Naive thymus-derived CD4-positive, alpha-beta T cell (primary cell): ENCODE results near the gene PAGR1. TPM values are rescaled to one million over a fixed set of nuclear protein-coding genes. Genes with fewer than 3 reads are reported as not detected.
A peak's percentile ranks its signal among the peaks of the same experiment; 100 is the strongest.
"Not testable (repeated sequence)": the region's sequence is repeated elsewhere in the genome, so short reads cannot be mapped to it uniquely, and the experiment has no call there.

Source experiments
- ATAC-seq: fragments of 150-1000 bp; cut with Tn5 transposase; 2 replicates; pipeline ENCODE4 v1.10.0; 2021; ENCODE audit warnings: mild to moderate bottlenecking, moderate library complexity
- CTCF ChIA-PET: fragments of 350-600 bp; sonication (Branson Sonifier 250); formaldehyde crosslinking; loops from one replicate; lab custom pipeline; 2021; ENCODE audit warnings: antibody characterized with exemption; lab: Charles Lee
- POLR2A ChIA-PET: fragments of 350-600 bp; sonication (Branson Sonifier 250); formaldehyde crosslinking; loops from one replicate; lab custom pipeline; 2021; ENCODE audit warnings: antibody characterized with exemption, inconsistent platforms; lab: Charles Lee
- DNase-seq, 9 donors: peaks; one replicate each; pipeline versions ENCODE4 v3.0.0 to v3.0.0-alpha.2; 2020 to 2022; ENCODE audit warnings: mixed read lengths in 1 of 9
- H3K27ac ChIP-seq: one replicate; pipeline ENCODE4 v1.7.0; 2013; ENCODE audit warnings: mild to moderate bottlenecking, low read depth, low read length, moderate library complexity
- H3K27me3 ChIP-seq, 2 donors: one replicate each; pipeline ENCODE4 v1.7.0; 2013; ENCODE audit warnings: low read length in 2 of 2, mild to moderate bottlenecking in 2 of 2, moderate library complexity in 2 of 2; ENCODE audit not compliant: control insufficient read depth in 2 of 2, insufficient read depth in 2 of 2
- H3K36me3 ChIP-seq, 3 experiments: 1 replicate in 2 of 3; 2 replicates in 1 of 3; pipeline ENCODE4 v1.7.0; 2013; ENCODE audit warnings: low read length in 3 of 3, mild to moderate bottlenecking in 3 of 3, moderate library complexity in 1 of 3; ENCODE audit not compliant: insufficient read depth in 3 of 3, control insufficient read depth in 2 of 3
- H3K4me1 ChIP-seq, 2 donors: one replicate each; pipeline ENCODE4 v1.7.0; 2013; ENCODE audit warnings: low read length in 2 of 2, mild to moderate bottlenecking in 2 of 2, moderate library complexity in 1 of 2; ENCODE audit not compliant: control insufficient read depth in 2 of 2, insufficient read depth in 2 of 2
- H3K4me3 ChIP-seq: 2 replicates; pipeline ENCODE4 v1.7.0; 2013; ENCODE audit warnings: mild to moderate bottlenecking, low read length
- H3K9me3 ChIP-seq, 3 experiments: 1 replicate in 2 of 3; 2 replicates in 1 of 3; pipeline ENCODE4 v1.7.0; 2013; ENCODE audit warnings: low read length in 3 of 3; ENCODE audit not compliant: control insufficient read depth in 2 of 3
- H3K27ac Mint-ChIP-seq, 9 donors: one replicate each; pipeline ENCODE4 v1.8.0; 2020 to 2022; ENCODE audit warnings: mixed read lengths in 9 of 9, mild to moderate bottlenecking in 8 of 9, moderate library complexity in 5 of 9, inconsistent platforms in 2 of 9
- H3K27me3 Mint-ChIP-seq, 5 donors: one replicate each; pipeline ENCODE4 v1.8.0; 2021 to 2022; ENCODE audit warnings: mixed read lengths in 5 of 5, mild to moderate bottlenecking in 1 of 5
- H3K36me3 Mint-ChIP-seq, 5 donors: one replicate each; pipeline ENCODE4 v1.8.0; 2020 to 2022; ENCODE audit warnings: mixed read lengths in 5 of 5, mild to moderate bottlenecking in 3 of 5, inconsistent platforms in 1 of 5
- H3K4me1 Mint-ChIP-seq, 7 donors: one replicate each; pipeline ENCODE4 v1.8.0; 2020 to 2022; ENCODE audit warnings: mixed read lengths in 7 of 7, mild to moderate bottlenecking in 3 of 7, inconsistent platforms in 1 of 7
- H3K4me3 Mint-ChIP-seq, 10 donors: one replicate each; pipeline ENCODE4 v1.8.0; 2020 to 2022; ENCODE audit warnings: mild to moderate bottlenecking in 10 of 10, mixed read lengths in 10 of 10, moderate library complexity in 6 of 10, inconsistent platforms in 2 of 10
- H3K9me3 Mint-ChIP-seq, 11 donors: one replicate each; pipeline ENCODE4 v1.8.0; 2020 to 2022; ENCODE audit warnings: mixed read lengths in 11 of 11, mild to moderate bottlenecking in 4 of 11, inconsistent platforms in 1 of 11, moderate library complexity in 1 of 11
- intact Hi-C, 2 donors: fragments of 100-400 bp; cut with micrococcal nuclease; formaldehyde crosslinking; loops; one replicate each; pipeline ENCODE4 v1.15.1; 2023
- polyA plus RNA-seq, 2 donors: library from polyadenylated mRNA; unstranded; fragments of 300-500 nt; fragmentation: Illumina TruSeq; gene quantifications; one replicate each; pipeline ENCODE4 v1.2.3, GENCODE V29; 2021
- total RNA-seq, 6 experiments: library from RNA in 5 of 6; stranded (reverse) in 5 of 6; gene quantifications; 1 replicate in 5 of 6; 2 replicates in 1 of 6; pipeline ENCODE4 v1.2.3 and lab custom pipeline; 2021 to 2026

Gene PAGR1
- total and polyA plus RNA-seq, 7 experiments from 2014 or later, result 17.5 to 62.6 (median 37.2) TPM

GRCh38 chr16:29783094-29783953 is 32.6 kb upstream of the PAGR1 start:
- intact Hi-C loops, H3K4me3 Mint-ChIP-seq, H3K9me3 Mint-ChIP-seq: not testable (repeated sequence)

GRCh38 chr16:29784157-29784556 is 31.8 kb upstream of the PAGR1 start:
- intact Hi-C loops, result no loop called here
- H3K4me3 Mint-ChIP-seq, result peak overlapping the region in 4 of 10 donors; percentile 4 to 41 (median 17)
- ATAC-seq (peak; percentile 65), DNase-seq (peak in 6 of 9 donors; percentile 27 to 56 (median 46))
- Histone ChIP-seq H3K4me1 (peaks cover 8 to 9% of the 10 kb centered on the region in 2 donors), H3K9me3 (no peaks in the 10 kb centered on the region), H3K27ac (peak overlapping the region; percentile 44), H3K27me3 (no peaks in the 10 kb centered on the region), H3K4me3 (no peak overlapping the region), H3K36me3 (no peaks in the 10 kb centered on the region)
- POLR2A ChIA-PET, result interaction anchor here (0.6 to 4.3 kb wide), 13 partner anchors 19 to 83 kb away, joined by 3 to 40 read pairs (median 5); partner anchors contain the start of genes C16orf54 and PAGR1
- peaks cover 0 to 9% (median 0%) of the 10 kb centered on the region in 5 donors for H3K27me3 Mint-ChIP-seq
- H3K4me1 Mint-ChIP-seq, result peaks cover 12 to 40% (median 26%) of the 10 kb centered on the region in 7 donors
- peak overlapping the region in 8 of 9 donors; percentile 33 to 95 (median 70) for H3K27ac Mint-ChIP-seq
- CTCF ChIA-PET, result interaction anchor here (1.0 to 3.4 kb wide), 8 partner anchors 16 to 85 kb away, joined by 3 to 22 read pairs (median 6); no protein-coding TSS in a partner anchor
- H3K9me3 Mint-ChIP-seq, result peaks cover 0 to 4% (median 0%) of the 10 kb centered on the region in 11 donors
- H3K36me3 Mint-ChIP-seq, result no peaks in the 10 kb centered on the region

More at GRCh38 chr16:29783094-29783953, 32.6 kb upstream of the PAGR1 start:
- POLR2A ChIA-PET, result interaction anchor here (1.7 to 4.3 kb wide), 2 partner anchors 33 to 39 kb away, joined by 4 to 40 read pairs; partner anchors contain the start of genes C16orf54 and PAGR1
- not testable (repeated sequence) for H3K4me3 ChIP-seq, H3K9me3 ChIP-seq, DNase-seq, H3K27ac ChIP-seq, H3K27me3 ChIP-seq, H3K36me3 ChIP-seq, ATAC-seq, H3K36me3 Mint-ChIP-seq, H3K4me1 ChIP-seq
- peaks cover 17 to 36% (median 22%) of the 10 kb centered on the region in 7 donors for H3K4me1 Mint-ChIP-seq
- peaks cover 0 to 15% (median 0%) of the 10 kb centered on the region in 5 donors for H3K27me3 Mint-ChIP-seq
- CTCF ChIA-PET, result interaction anchor here (1.2 kb wide), 1 partner anchor 83 kb away, joined by 3 read pairs; no protein-coding TSS in a partner anchor
- H3K27ac Mint-ChIP-seq, result peak overlapping the region in 8 of 9 donors; percentile 0 to 78 (median 58)

- H3K4me1 ChIP-seq, result peaks cover 12 to 15% of the 10 kb centered on the region in 2 donors
- H3K9me3 ChIP-seq, result no peaks in the 10 kb centered on the region
- H3K27me3 Mint-ChIP-seq, result peaks cover 0 to under 1% (median 0%) of the 10 kb centered on the region in 5 donors
- peak overlapping the region; percentile 56 to 80 (median 72) for H3K4me3 Mint-ChIP-seq
- intact Hi-C loops, result loop anchor here in 1 of 2 donors (1.0 kb wide), 2 partner anchors 39 to 85 kb away; no protein-coding TSS in a partner anchor
- no peaks in the 10 kb centered on the region for H3K36me3 ChIP-seq
- POLR2A ChIA-PET, result interaction anchor here (0.6 to 4.3 kb wide), 18 partner anchors 19 to 84 kb away, joined by 3 to 40 read pairs (median 4); partner anchors contain the start of genes C16orf54 and MAZ
- peaks cover 0 to 4% (median 0%) of the 10 kb centered on the region in 11 donors for H3K9me3 Mint-ChIP-seq
- ATAC-seq (peak; percentile 95), DNase-seq (peak; percentile 59 to 77 (median 68))
- no peaks in the 10 kb centered on the region for H3K36me3 Mint-ChIP-seq
- peak overlapping the region; percentile 36 for H3K4me3 ChIP-seq
- peak overlapping the region; percentile 44 for H3K27ac ChIP-seq
- H3K27ac Mint-ChIP-seq, result peak overlapping the region; percentile 58 to 95 (median 80)
- CTCF ChIA-PET, result interaction anchor here (0.6 to 3.4 kb wide), 15 partner anchors 17 to 270 kb away, joined by 3 to 22 read pairs (median 4); partner anchors contain the start of genes C16orf54 and PAGR1
- H3K4me1 Mint-ChIP-seq, result peaks cover 12 to 44% (median 28%) of the 10 kb centered on the region in 7 donors
- H3K27me3 ChIP-seq, result no peaks in the 10 kb centered on the region
These were observed 31.0 kb upstream of the PAGR1 start for GRCh38 chr16:29784901-29785500.

- POLR2A ChIA-PET, result interaction anchor here (1.1 to 4.3 kb wide), 5 partner anchors 14 to 86 kb away, joined by 3 to 40 read pairs (median 21); partner anchors contain the start of gene C16orf54
- H3K9me3 Mint-ChIP-seq, H3K4me3 ChIP-seq, H3K9me3 ChIP-seq, H3K27ac Mint-ChIP-seq, intact Hi-C loops, DNase-seq, H3K4me3 Mint-ChIP-seq, H3K27me3 ChIP-seq, H3K27ac ChIP-seq, H3K36me3 ChIP-seq, H3K36me3 Mint-ChIP-seq, ATAC-seq, H3K27me3 Mint-ChIP-seq: not testable (repeated sequence)
- CTCF ChIA-PET, result interaction anchor here (0.7 to 3.4 kb wide), 3 partner anchors 21 to 85 kb away, joined by 3 to 22 read pairs (median 3); no protein-coding TSS in a partner anchor
- H3K4me1 Mint-ChIP-seq, result peaks cover 12 to 55% (median 44%) of the 10 kb centered on the region in 7 donors
- peaks cover 19 to 23% of the 10 kb centered on the region in 2 donors for H3K4me1 ChIP-seq
These were observed 28.8 kb upstream of the PAGR1 start for GRCh38 chr16:29787155-29787554.

GRCh38 chr16:29789775-29790182 is 26.2 kb upstream of the PAGR1 start:
- H3K36me3 ChIP-seq, result peaks cover 0 to 4% (median 0%) of the 10 kb centered on the region in 3 experiments
- Mint-ChIP-seq H3K27me3 (peaks cover 0 to 2% (median 0%) of the 10 kb centered on the region in 5 donors), H3K4me1 (peaks cover 29 to 61% (median 52%) of the 10 kb centered on the region in 7 donors), H3K36me3 (peaks cover 0 to 16% (median 4%) of the 10 kb centered on the region in 5 donors), H3K9me3 (peaks cover 0 to 4% (median 0%) of the 10 kb centered on the region in 11 donors), H3K27ac (peak overlapping the region; percentile 93 to 99 (median 99)), H3K4me3 (peak overlapping the region; percentile 92 to 100 (median 98))
- H3K9me3 ChIP-seq, result no peaks in the 10 kb centered on the region
- H3K27me3 ChIP-seq, result no peaks in the 10 kb centered on the region
- ChIA-PET POLR2A (interaction anchor here (0.6 to 8.8 kb wide), 31 partner anchors 9 to 395 kb away, joined by 3 to 158 read pairs (median 7); partner anchors contain the start of genes ALDOA, C16orf54, MAZ and MVP), CTCF (interaction anchor here (0.6 to 4.2 kb wide), 20 partner anchors 14 to 860 kb away, joined by 3 to 40 read pairs (median 4); partner anchors contain the start of genes C16orf54 and PAGR1)
- ATAC-seq (no peak), DNase-seq (no peak)
- intact Hi-C loops, result loop anchor here (1.0 to 2.0 kb wide), 15 partner anchors 16 to 207 kb away; partner anchors contain the start of genes CDIPT (in 2 of the 2), PAGR1 (in 2 of the 2), INO80E (in 1 of the 2) and MVP (in 1 of the 2)
- H3K4me1 ChIP-seq, result peaks cover 23 to 31% of the 10 kb centered on the region in 2 donors
- H3K27ac ChIP-seq, result peak overlapping the region; percentile 78
- H3K4me3 ChIP-seq, result peak overlapping the region; percentile 64
